Mesothelial cell of epicardium (in vitro differentiated cells): Measurements from ENCODE around the gene SRPRA. TPM values are rescaled to one million over a fixed set of nuclear protein-coding genes. Genes with fewer than 3 reads are reported as not detected.
A peak's percentile ranks its signal among the peaks of the same experiment; 100 is the strongest.

ENCODE experiments used
- DNase-seq, 2 experiments: peaks; one replicate each; pipeline ENCODE4 v3.0.0; 2021; ENCODE audit warnings: low spot score in 2 of 2; ENCODE audit not compliant: unreplicated experiment in 2 of 2
- H3K27ac Mint-ChIP-seq: 2 replicates; pipeline ENCODE4 v1.8.0; 2021; ENCODE audit warnings: mixed read lengths
- H3K27me3 Mint-ChIP-seq: 2 replicates; pipeline ENCODE4 v1.8.0; 2021; ENCODE audit warnings: low read depth, mixed read lengths
- H3K36me3 Mint-ChIP-seq: 2 replicates; pipeline ENCODE4 v1.8.0; 2021; ENCODE audit warnings: mixed read lengths
- H3K4me1 Mint-ChIP-seq: 2 replicates; pipeline ENCODE4 v1.8.0; 2021; ENCODE audit warnings: mixed read lengths
- H3K4me3 Mint-ChIP-seq: 2 replicates; pipeline ENCODE4 v1.8.0; 2021; ENCODE audit warnings: mild to moderate bottlenecking, moderate library complexity, mixed read lengths
- H3K9me3 Mint-ChIP-seq: 2 replicates; pipeline ENCODE4 v1.8.0; 2021; ENCODE audit warnings: mixed read lengths
- total RNA-seq: library from RNA; stranded (reverse); gene quantifications from 3 replicates; pipeline ENCODE4 v1.2.1, GENCODE V29; 2021
- TF ChIP-seq, protein P1 (sequence below): fragments of 200-600 bp; sonication (generic); IDR thresholded peaks from one replicate; pipeline ENCODE4 v1.5.0; 2021; ENCODE audit warnings: antibody characterized with exemption; ENCODE audit not compliant: unreplicated experiment

Gene SRPRA
- total RNA-seq, 1 donor from 2014 or later = 90.9 TPM

GRCh38 chr11:126233391-126233790 is 35.3 kb downstream of the SRPRA start:
- H3K4me3 Mint-ChIP-seq = no peak overlapping the region
- TF ChIP-seq, protein P1, sequence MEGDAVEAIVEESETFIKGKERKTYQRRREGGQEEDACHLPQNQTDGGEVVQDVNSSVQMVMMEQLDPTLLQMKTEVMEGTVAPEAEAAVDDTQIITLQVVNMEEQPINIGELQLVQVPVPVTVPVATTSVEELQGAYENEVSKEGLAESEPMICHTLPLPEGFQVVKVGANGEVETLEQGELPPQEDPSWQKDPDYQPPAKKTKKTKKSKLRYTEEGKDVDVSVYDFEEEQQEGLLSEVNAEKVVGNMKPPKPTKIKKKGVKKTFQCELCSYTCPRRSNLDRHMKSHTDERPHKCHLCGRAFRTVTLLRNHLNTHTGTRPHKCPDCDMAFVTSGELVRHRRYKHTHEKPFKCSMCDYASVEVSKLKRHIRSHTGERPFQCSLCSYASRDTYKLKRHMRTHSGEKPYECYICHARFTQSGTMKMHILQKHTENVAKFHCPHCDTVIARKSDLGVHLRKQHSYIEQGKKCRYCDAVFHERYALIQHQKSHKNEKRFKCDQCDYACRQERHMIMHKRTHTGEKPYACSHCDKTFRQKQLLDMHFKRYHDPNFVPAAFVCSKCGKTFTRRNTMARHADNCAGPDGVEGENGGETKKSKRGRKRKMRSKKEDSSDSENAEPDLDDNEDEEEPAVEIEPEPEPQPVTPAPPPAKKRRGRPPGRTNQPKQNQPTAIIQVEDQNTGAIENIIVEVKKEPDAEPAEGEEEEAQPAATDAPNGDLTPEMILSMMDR = no peak
- peaks cover 5% of the 10 kb centered on the region for H3K9me3 Mint-ChIP-seq
- peaks cover 13% of the 10 kb centered on the region for H3K36me3 Mint-ChIP-seq
- no peaks in the 10 kb centered on the region for H3K27me3 Mint-ChIP-seq
- no peak for DNase-seq
- no peak overlapping the region for H3K27ac Mint-ChIP-seq
- peaks cover 16% of the 10 kb centered on the region for H3K4me1 Mint-ChIP-seq

GRCh38 chr11:126232683-126233082 is 36.0 kb downstream of the SRPRA start:
- H3K9me3 Mint-ChIP-seq = peaks cover 5% of the 10 kb centered on the region
- H3K27me3 Mint-ChIP-seq = no peaks in the 10 kb centered on the region
- H3K36me3 Mint-ChIP-seq = peaks cover 11% of the 10 kb centered on the region
- peaks cover 16% of the 10 kb centered on the region for H3K4me1 Mint-ChIP-seq
- H3K4me3 Mint-ChIP-seq = no peak overlapping the region
- no peak for DNase-seq
- no peak overlapping the region for H3K27ac Mint-ChIP-seq
- TF ChIP-seq, protein P1 = no peak

- Mint-ChIP-seq H3K4me1 (peaks cover 16% of the 10 kb centered on the region), H3K36me3 (peaks cover 11% of the 10 kb centered on the region), H3K27me3 (no peaks in the 10 kb centered on the region), H3K9me3 (peaks cover 5% of the 10 kb centered on the region), H3K27ac (no peak overlapping the region), H3K4me3 (no peak overlapping the region)
- no peak for DNase-seq
- TF ChIP-seq, protein P1 = no peak
Measured at GRCh38 chr11:126231725-126232459, 36.8 kb downstream of the SRPRA start.

DNA sequence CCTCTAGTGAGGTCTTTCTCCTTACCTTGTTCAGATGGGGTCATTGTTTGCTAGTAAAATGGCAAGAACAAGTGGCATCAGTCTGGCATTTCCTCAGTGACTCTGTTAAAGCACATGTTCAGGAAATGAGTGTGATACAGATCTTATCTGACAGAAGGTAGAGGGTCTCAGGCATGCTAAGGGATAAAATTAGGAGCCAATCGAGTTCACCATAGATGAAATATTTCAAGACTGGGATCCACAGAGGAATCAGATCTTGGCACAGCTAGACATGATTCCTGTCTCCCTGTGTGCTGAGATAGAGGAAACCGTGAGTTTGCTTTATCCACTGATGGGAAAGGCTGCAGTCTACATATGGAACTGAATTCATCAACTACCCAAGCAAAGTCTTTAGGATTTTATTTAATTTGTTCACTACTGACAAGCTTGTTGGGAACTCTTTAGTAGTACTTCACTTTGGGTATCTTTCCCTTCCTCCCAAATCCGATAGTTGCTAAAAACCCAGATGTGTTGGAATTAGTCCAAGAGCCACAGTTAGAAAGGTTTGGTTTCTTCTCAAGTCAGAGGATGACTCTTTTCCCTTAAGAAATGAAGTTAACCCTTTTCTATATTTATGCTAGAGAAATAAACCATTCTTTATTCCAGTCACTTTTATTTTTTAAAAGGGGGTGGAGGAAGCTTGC is 38.7 kb downstream of the SRPRA start:
- TF ChIP-seq, protein P1 = no peak
- H3K27ac Mint-ChIP-seq = peak overlapping the region; percentile 16
- no peak for DNase-seq
- H3K9me3 Mint-ChIP-seq = no peaks in the 10 kb centered on the region
- H3K27me3 Mint-ChIP-seq = no peaks in the 10 kb centered on the region
- no peaks in the 10 kb centered on the region for H3K36me3 Mint-ChIP-seq
- peaks cover 16% of the 10 kb centered on the region for H3K4me1 Mint-ChIP-seq
- H3K4me3 Mint-ChIP-seq = no peak overlapping the region

DNA sequence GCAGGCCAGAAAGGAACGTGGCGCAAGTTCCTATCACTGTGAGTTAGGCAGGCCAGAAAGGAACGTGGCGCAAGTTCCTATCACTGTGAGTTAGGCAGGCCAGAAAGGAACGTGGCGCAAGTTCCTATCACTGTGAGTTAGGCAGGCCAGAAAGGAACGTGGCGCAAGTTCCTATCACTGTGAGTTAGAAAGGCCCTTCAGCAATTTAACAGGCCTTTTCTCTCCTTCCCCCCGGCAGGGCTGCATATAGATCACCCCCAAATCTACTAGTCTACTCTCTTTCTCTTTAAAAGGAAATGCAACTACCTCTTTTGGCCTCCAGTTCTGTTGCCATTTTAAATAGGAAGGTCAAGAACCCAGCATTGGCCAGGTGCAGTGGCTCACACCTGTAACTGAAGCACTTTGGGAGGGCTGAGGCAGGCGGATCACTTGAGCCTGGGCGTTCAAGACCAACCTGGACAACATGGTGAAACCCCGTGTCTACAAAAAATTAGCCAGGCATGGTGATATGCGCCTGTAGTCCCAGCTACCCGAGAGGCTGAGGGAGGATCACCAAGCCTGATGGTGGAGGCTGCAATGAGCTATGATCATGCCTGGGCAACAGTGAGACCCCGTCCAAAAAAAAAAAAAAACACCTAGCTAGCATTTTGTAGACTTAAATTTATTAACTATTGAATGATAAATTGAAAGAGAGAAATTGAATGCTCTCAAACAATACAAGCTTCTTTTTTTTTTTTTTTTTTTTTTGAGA is 42.2 kb downstream of the SRPRA start:
- TF ChIP-seq, protein P1 = no peak
- Mint-ChIP-seq H3K4me3 (no peak overlapping the region), H3K27ac (no peak overlapping the region), H3K4me1 (peaks cover 9% of the 10 kb centered on the region), H3K27me3 (no peaks in the 10 kb centered on the region), H3K9me3 (no peaks in the 10 kb centered on the region), H3K36me3 (no peaks in the 10 kb centered on the region)
- no peak for DNase-seq
